ENCODE measurements around the gene AIPL1.

Gene AIPL1

DNA sequence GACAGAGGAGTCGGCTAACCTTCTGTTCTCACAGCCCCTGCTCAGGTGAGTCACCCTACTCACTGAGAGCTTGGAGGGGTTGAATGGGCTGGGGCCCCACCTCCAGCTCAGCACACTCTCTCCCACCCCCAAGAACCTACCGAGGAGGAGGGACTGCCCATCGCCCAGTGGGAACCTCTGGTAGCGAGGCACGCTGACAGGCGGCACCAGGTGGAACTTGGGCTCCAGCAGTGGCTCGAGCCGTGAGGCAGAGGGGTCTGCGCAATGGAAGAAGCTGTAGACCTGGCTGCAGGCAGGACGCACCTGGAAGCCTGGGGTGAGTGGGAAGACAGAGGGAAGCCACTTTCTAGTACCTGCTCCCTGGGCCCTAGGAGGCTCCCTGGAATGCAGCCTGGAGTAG is 37.6 kb upstream of the AIPL1 start:
- DNase-seq (ENCODE audit: low spot score), result no peak
- TF ChIP-seq, protein P1, sequence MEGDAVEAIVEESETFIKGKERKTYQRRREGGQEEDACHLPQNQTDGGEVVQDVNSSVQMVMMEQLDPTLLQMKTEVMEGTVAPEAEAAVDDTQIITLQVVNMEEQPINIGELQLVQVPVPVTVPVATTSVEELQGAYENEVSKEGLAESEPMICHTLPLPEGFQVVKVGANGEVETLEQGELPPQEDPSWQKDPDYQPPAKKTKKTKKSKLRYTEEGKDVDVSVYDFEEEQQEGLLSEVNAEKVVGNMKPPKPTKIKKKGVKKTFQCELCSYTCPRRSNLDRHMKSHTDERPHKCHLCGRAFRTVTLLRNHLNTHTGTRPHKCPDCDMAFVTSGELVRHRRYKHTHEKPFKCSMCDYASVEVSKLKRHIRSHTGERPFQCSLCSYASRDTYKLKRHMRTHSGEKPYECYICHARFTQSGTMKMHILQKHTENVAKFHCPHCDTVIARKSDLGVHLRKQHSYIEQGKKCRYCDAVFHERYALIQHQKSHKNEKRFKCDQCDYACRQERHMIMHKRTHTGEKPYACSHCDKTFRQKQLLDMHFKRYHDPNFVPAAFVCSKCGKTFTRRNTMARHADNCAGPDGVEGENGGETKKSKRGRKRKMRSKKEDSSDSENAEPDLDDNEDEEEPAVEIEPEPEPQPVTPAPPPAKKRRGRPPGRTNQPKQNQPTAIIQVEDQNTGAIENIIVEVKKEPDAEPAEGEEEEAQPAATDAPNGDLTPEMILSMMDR (IDR thresholded peaks at IDR 0.05), result no peak
- Histone ChIP-seq H3K4me3 (no peak overlapping the region), H3K27ac (no peak overlapping the region)

DNA sequence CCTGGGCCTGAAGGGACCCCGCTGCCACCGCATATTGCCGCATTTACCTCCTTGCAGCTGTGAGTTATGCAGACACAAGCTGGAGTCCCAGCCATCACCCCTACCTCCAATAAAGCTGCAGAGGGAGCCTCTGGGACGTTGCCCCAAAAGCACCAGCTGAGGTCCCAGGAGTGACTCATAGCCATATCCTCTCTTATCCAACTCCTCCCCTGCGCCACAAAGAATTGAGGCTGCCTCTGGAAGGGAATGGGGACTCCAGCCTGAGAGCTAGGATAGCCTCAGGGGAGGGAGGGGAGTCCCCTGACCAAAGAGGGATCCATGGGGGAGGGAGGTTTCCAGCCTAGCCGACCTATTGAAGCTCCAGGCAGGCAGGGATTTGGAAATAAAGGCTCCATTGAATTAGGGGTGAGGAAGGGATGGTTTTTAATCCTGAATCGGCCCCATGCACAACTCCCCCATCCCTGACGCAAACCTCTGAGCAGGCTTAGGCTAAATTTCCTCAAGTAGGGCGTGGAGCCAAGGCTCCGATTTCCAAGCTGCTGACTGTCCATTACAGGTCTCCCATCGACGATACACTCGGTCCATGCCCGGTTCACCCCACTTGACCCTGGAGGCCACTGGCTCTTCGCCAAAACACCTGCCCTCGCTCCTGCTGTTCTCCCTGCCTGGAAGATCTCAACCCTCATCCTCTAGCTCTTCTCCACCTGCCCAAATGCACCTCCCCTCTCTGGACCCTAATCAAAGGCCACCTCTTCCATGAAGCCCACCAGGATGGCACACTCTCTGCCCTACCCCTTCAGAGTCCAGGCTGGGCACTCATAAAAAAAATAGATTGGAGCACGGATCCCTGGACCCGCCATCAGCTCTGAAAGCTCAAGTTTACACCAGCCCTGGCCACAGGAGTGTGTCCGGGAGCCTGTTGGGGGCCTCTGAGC is 36.9 kb upstream of the AIPL1 start:
- Histone ChIP-seq H3K27ac (no peak overlapping the region), H3K4me3 (no peak overlapping the region)
- DNase-seq (ENCODE audit: low spot score), result no peak
- TF ChIP-seq, protein P1 (IDR thresholded peaks at IDR 0.05), result no peak

GRCh38 chr17:6470751-6471521 is 36.0 kb upstream of the AIPL1 start:
- DNase-seq (ENCODE audit: low spot score), result no peak
- H3K27ac ChIP-seq, result no peak overlapping the region
- H3K4me3 ChIP-seq, result no peak overlapping the region
- TF ChIP-seq, protein P1 (IDR thresholded peaks at IDR 0.05), result no peak

GRCh38 chr17:6470146-6470718 is 35.3 kb upstream of the AIPL1 start:
- H3K27ac ChIP-seq, result no peak overlapping the region
- no peak overlapping the region for H3K4me3 ChIP-seq
- DNase-seq (ENCODE audit: low spot score), result no peak

DNA sequence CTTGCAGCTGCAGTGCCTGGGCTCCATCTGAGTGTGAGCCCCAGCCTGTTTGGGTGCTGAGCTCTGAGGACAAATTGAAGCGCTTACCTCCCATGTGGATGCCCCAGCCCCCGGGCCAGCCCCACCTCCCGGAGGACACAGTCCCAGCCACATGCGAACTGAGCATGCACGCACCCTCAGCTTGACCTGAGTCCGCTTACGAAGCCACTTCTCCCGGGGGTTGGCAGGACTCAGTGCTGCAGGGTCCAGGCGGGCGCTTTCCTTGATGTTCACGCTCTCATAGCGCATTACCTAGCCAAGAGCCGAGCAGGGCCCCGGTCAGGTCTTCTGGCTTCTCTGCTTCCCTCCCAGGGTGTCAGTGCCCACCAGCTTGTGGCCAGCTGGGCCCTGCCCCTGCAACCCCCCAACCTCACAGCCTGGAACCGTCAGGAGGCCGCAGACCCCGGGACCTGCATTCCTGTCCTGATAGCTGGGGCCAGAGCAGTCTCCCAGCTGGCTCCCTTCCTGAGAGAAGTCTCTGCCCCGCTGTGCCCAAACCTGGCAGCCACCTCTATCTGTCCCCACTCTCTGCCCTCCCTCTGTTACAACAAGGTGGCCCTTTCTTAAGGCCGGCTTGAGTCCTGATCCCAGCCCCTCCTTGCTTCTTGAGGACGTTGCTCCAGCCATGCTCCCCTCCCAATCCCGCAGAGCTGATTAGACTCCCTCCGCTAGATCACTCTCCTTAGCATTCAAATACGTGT is 33.3 kb upstream of the AIPL1 start:
- TF ChIP-seq, protein P1 (IDR thresholded peaks at IDR 0.05), result no peak
- no peak overlapping the region for H3K4me3 ChIP-seq
- no peak overlapping the region for H3K27ac ChIP-seq
- no peak for DNase-seq (ENCODE audit: low spot score)

More at GRCh38 chr17:6470146-6470718, 35.3 kb upstream of the AIPL1 start:
- TF ChIP-seq, protein P1 (IDR thresholded peaks at IDR 0.05), result no peak

GRCh38 chr17:6467567-6467966 is 32.6 kb upstream of the AIPL1 start:
- H3K4me3 ChIP-seq, result no peak overlapping the region
- no peak overlapping the region for H3K27ac ChIP-seq
- TF ChIP-seq, protein P1 (IDR thresholded peaks at IDR 0.05), result no peak

More at GRCh38 chr17:6467567-6467966, 32.6 kb upstream of the AIPL1 start:
- no peak for DNase-seq (ENCODE audit: low spot score)
